ENCODE data around the gene PYGM.

Gene PYGM

DNA sequence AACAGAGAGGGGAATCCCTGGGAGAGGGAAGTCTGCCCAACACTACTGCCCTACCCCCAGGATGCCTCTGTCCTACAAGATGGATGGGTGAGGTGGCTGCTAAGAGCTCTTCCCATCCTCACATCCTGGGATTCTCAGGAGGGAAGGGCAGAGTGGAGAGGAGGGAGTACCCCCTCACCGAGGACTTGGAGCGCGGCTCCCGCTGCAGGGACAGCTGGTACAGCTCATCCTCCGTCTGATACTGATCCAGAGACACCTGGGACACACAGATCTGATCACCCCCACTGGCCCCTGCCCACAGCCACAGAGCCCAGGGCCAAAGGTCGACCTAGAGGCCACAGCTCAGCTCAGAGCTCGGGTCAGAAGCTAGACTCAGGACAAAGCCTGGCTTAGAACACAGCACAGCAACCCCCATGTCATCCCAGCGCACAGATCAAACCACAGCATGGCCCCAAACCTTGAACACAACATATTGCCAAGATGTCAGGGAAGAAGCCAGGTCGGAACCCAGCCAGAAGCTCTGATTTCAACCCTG is 24.0 kb downstream of the PYGM start:
- DNase-seq (ENCODE audit: low read depth in 2 of 2) = no peak

GRCh38 chr11:64734811-64735724 is 24.7 kb downstream of the PYGM start:
- no peak for DNase-seq (ENCODE audit: low read depth in 2 of 2)

GRCh38 chr11:64731601-64732000 is 28.2 kb downstream of the PYGM start:
- DNase-seq (ENCODE audit: low read depth in 2 of 2) = no peak

GRCh38 chr11:64729851-64730382 is 29.9 kb downstream of the PYGM start:
- DNase-seq (ENCODE audit: low read depth in 2 of 2) = peak in 1 of 2 donors; percentile 45

DNA sequence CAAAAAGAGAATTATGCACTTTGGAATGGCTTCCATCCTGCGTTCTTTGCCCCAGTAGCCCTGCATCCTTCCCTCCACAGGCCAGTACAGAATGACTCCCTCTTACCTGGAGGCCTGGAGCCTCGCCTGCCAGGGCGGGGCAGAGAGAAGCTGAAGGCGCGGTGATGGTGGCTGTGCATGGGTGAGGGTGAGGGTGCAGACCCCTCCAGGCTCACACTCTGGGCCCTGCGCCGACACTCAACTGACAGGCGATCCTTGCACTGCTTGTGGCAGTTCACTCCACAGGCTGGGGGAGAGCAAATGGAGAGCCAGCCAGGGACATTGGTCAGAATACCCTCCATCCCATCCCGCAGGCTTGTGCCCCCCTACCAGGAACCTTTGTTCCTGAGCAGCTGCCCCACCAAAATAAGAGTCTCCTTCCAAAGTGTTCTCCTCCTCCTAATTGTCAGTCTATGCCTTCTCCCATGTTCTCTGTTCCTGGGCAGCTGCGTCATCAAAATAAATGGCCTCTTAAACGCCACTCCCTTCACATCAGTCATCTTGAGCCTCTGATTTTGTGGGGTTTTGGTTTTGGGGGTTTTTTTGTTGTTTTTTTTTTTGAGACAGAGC is 30.9 kb downstream of the PYGM start:
- no peak for DNase-seq (ENCODE audit: low read depth in 2 of 2)

DNA sequence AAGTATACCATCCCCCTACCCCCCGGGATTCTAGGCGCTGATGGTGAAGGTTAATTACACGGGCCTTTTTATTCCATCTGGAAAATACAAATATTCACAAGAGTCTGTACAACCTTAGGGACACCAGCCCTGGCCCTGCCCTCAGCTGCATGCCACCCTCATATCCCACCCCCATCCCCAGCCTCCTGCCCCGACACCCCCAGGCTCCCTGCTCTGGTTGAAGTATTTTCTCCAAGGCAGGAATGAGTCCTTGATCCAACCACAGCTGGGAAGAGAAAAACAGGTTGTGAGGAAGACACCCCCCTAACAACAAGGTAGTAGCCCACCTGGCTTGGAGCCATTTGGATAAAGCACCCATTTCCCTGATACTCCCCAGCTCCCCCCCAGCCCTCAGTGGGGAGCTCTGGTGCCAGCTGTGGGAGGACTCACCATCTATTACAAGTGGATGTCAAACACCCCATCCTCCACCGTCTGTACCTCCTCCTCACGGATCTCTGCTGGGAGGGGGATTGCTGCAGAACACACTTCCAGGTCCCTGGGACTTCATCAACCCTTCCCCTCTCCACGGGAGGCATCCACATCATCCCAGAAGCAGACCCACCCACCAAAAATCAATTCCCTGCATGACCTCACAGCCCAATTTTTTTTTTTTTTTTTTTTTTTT is 32.8 kb downstream of the PYGM start:
- no peak for DNase-seq (ENCODE audit: low read depth in 2 of 2)

- DNase-seq (ENCODE audit: low read depth in 2 of 2) = no peak
These were observed 33.5 kb downstream of the PYGM start for GRCh38 chr11:64726211-64726641.

GRCh38 chr11:64724863-64725532 is 34.8 kb downstream of the PYGM start:
- no peak for DNase-seq (ENCODE audit: low read depth in 2 of 2)

DNA sequence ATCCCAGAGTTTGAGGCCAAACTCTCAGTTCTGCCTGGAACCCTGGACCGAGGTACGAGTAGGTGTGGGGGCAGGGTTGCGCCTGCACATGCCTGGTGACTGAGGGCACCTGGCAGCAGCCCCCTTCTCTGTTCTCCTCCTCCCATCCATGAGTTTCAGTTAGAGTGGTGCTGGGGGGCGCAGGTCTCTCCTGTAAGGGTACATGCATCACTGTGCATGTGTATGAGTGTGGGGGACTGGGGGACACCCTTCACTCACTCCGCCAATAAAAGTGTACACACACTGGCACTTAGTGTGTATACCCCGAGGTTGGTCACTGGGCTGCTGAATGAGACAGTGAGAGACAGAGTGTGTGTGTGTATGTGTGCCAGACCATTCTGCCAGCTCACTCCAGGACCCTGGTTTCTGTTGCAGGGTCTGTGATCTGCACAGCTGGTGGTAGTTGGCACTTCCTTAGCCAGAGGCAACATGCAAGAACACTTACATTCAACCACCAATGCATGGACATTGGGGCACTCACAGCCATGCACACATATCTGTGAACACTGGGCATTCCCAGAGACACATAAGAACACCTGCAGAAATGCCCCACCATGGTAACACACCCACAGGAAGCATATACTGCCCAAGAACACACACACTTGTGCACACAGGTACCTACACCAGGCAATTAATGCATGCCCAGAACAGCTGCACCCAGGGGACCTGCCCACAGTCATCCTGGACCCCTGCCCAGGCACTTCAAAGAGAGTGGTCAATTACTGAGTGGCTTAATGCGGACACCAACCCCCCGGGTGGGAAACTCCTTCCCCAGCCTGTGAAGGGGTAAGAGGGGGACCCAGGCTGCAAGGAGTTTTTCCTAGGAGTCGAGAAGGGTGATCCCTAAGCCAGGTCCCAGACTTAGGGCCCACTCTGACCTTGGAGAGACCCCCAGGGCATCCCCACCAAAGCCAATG is 35.6 kb downstream of the PYGM start:
- no peak for DNase-seq (ENCODE audit: low read depth in 2 of 2)

DNA sequence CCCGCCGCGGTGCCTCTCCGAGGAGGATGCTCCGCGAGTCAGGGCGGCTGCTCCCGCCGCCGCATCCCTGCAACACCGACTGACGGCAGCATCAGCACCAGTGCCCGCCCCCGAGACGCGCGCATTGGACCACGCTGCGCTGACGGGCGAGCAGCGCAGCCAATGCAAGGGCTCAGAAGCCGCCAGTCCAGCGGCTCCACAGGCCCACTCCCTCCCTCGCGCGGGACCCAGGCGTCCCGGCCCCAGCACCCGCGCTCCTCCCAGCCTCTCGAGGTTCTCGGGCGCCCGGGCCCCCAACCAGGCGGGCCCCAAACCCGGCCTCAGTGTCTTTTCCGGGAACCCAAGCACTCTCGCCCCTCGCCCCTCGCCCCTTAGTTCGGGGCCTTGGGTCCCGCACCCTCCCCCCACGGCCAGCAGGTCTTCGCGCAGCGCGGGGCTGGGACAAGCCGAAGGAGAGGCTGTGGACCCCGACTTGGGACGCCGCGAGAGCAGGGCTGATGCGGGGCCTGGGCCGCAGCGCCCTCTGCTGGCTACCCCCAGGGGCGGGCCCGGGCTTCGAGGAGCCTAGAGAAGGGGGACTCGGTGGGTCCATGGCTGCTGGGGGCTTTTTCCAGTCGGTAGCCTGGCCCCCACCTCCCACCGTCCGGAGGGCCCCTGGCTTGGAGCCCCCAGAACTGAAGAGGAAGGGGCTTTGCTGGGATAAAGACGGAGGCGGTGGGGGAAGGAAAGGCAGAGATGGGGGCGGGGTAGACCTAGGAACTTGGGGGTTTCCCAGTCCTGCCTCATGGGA is 36.5 kb downstream of the PYGM start, which contains the start of gene NRXN2:
Gene NRXN2 (minus strand): TSS at position 81 of the 790 bp plus-strand sequence. CDS start 9,498 bp downstream, outside the sequence.
- peak; percentile 82 to 86 for DNase-seq (ENCODE audit: low read depth in 2 of 2)

DNA sequence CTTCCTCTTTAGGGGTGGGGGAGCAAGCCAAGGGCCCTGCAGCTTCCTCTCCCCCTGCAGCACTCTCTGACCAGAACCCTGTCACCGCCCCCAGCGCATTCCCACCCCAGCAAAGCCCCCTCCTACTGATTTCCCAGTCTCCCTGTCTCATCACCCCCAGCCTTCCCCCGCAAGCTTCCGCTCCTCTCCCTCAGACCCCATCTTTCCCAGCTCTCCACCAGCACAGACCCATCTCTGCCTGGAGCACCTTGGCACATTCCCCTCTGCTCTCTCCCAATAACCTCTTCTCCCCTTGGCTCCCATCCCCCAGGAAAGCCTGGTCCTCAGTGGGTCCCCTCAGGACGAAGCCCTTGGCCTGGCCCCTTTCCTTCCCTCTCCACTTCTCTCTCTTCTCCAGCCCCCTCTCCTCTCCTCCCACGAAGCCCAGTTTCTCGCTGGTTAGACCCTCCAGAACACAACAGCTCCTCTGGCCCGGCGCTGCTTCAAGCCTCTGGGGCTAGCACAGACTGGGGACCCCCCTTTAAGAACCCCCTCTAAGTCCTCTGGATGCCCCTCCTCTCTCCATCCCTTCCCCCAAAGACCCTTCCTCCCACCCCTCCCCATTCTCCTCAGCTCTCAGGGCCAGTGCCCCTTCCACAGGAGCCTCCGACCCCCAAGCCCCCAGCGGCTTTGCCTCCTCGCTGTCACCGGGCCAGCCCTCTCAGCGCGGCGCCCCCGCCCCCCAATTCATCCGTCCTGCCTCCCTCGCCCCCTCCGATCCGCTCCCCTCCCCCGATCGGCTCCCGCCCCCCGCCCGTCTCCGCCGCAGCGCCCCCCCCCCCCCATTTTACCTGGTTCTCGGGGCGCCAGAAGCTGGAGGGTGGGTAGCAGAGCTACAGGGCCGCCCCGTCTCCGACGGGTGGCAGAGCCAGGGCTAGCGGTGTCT is 37.4 kb downstream of the PYGM start:
- no peak for DNase-seq (ENCODE audit: low read depth in 2 of 2)

DNA sequence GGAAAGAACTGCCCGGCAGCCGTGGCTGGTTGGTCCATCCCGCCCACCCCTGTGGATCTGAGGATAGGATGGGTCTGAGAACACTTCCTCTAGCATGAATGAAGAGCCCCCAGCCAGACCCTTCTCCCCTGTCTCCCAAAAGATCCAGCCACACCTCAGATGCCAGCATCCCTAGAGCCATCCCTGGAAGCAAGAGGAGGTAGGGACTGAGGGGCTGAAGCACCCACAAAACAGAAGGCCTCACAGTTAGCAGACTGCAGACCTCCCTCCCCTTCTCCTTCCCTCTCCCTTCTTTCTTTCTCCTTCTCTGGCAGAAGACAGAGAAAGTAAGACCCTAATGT is 38.4 kb downstream of the PYGM start:
- no peak for DNase-seq (ENCODE audit: low read depth in 2 of 2)

- DNase-seq (ENCODE audit: low read depth in 2 of 2) = no peak
These were observed 39.0 kb downstream of the PYGM start for GRCh38 chr11:64720640-64721358.

DNA sequence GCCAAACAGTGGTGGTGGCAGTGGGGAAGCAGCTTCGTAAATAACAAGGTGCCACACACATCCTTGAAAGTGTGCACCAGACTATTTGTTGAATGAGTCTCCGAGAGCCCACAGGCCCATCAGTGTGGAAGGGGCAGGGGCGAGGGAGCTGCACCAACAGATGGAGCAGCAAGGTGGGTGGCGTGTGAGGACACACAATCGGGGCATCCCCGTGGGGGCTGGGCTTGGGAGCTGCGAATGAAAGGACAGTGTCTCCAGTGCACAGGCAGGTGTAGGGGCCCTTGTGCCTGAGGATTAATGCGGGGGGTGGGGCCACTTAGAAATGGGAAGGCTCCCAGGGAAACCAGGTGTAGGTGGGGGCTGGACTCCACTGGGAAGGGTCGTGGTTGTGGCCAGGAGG is 39.6 kb downstream of the PYGM start:
- DNase-seq (ENCODE audit: low read depth in 2 of 2) = no peak

GRCh38 chr11:64719406-64719805 is 40.4 kb downstream of the PYGM start:
- no peak for DNase-seq (ENCODE audit: low read depth in 2 of 2)

- no peak for DNase-seq (ENCODE audit: low read depth in 2 of 2)
These were observed 41.0 kb downstream of the PYGM start for GRCh38 chr11:64718780-64719124.

- DNase-seq (ENCODE audit: low read depth in 2 of 2) = no peak
These were observed 41.5 kb downstream of the PYGM start for GRCh38 chr11:64718084-64718779.
